NCI-H774 (cell line): ENCODE results near the gene DAD1.

Experiments used
- DNase-seq: peaks from one replicate; lab custom pipeline; 2025; lab: John Stamatoyannopoulos, UW

DAD1 gene

DNA sequence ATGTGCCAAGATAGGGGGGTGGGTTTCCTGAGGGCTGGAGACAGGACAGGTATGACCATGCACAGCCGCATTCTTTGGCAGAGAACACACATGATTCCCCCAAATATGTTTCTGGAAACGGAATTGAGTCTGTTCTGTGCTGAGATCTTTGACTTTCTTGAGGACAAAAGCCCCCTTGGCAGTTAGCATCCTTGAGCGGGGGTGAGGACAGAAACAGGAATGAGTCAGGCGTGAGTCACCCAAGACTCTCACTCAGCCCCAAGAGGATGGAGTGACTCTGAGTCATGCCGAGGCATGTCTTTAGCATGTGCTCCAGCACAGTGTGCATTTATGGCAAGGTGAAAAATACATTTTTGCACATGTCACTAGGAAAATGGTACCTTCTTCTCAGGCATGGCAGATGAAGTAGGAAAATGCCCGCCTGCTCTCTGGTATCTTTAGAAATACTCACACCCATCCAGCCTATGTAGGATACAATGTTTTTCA, 52.1 kb downstream of the DAD1 start:
- DNase-seq = no peak

GRCh38 chr14:22535916-22536315, 53.1 kb downstream of the DAD1 start:
- no peak for DNase-seq

DNA sequence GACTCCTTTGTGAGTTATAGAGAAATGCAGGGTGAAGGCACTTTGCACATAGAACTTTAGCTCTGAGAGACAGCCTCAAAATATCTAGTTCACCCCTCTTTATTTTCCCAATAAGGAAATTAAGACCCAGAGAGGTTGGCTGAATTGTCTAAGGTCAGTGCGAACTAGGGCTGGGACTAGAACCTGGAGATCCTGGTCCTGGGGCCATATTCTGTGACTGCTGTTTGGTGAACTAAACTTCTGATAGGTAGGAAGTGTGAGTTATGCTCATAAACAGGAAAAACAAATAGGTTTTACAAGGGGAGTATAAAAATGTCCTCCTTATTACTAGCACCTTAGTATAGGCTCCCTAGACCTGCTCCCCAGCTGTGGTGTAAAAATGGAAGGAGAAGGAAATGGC, 53.9 kb downstream of the DAD1 start:
- DNase-seq = no peak

GRCh38 chr14:22534547-22534946, 54.5 kb downstream of the DAD1 start:
- no peak for DNase-seq

DNA sequence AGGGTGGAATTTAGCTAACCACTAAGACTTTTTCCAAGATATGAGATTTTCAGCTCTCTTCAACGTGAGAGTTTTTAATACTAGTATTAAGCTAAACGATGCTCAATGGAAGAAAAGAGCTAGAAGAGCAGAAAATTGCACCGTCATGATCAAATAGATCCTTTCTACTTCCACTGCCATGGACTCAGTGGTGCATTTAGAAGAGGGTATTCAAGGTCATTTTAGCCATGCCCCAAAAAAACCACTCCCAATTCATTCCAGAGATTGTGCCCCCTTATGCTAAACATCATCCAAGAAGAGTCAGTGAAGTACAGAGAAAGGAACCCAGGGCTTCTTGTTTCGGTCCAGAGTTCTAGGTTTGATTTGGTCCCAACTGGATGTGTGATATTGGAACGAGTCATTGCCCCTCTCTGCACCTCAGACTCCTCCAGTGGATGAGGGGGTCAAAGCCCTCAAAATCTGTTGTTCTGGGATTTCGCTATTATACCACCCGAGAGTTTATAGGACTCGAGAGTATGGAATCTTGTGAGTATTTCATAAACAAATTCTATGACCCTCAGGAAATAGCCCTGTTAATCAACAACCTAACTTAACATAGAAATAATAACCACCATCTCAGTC, 55.2 kb downstream of the DAD1 start:
- no peak for DNase-seq

DNA sequence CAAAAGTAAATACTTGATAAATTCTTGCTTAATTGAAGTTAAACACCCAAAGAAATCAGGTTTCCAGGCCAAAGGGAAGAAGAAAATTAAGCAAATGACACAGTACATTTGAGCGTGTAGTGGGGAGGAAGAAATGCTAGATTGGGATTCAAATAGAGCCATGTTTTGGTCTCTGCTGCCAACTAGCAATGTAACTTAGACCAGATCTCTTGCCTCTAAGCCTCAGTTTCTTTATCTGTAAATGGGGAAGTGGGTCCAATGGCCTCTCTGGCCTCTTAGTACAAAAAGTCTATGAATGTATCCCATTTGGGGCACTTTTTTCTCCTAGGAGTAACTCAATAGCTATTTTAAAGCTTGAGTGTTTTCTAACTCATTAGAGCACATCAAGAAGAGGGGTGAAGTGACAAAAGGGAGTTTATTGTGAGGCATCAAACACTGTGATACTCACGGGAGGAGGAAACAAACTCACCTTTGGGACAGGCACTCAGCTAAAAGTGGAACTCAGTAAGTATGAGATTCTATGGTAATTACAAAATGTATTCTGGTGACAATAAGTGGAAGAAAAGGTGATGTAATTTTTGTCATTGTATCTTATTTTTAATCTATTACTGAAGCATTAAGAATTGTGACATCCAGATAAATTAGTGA, 55.8 kb downstream of the DAD1 start:
- DNase-seq = no peak

- no peak for DNase-seq
Measured at GRCh38 chr14:22532345-22533056, 56.5 kb downstream of the DAD1 start.

DNA sequence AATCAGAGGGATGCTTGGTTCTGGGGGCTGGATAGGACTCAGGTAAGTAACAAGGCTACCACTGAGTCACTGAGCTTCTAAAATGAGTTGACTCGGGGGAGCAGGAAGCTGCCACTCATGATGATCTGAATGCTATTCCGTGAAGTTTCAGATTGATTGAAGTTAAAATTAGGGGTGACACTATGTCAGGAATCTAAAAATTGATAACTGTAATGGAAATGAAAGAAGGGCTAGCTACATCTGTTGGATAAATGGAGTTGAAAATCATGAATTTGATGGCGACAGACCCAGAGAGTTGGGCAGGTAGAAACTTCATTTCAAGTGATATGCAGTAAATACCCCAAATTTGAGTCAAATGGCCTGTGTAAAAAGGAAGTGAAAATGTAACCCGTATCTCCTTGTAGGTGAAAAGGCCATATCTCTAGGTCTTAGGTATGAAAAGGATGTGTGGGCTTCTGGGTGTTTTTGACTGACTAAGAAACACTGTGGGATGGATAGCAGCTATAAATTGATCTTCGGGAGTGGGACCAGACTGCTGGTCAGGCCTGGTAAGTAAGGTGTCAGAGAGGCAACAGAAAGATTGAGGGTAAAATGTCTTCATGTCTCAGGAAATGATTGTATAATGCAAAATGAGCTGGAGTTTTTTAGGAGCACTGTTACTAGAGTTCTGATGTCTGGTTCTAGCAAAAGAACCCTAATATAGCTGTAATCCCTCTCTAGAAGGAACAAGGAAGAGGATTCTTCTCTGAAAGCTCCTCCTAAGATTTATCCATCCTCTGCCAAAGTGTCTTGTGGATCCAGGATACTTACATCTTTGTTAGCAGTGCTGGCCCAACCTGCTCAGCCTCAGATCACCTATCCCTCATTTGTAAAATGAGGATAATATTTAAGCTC, 57.3 kb downstream of the DAD1 start:
- no peak for DNase-seq

- no peak for DNase-seq
Measured at GRCh38 chr14:22530127-22530526, 58.9 kb downstream of the DAD1 start.

DNA sequence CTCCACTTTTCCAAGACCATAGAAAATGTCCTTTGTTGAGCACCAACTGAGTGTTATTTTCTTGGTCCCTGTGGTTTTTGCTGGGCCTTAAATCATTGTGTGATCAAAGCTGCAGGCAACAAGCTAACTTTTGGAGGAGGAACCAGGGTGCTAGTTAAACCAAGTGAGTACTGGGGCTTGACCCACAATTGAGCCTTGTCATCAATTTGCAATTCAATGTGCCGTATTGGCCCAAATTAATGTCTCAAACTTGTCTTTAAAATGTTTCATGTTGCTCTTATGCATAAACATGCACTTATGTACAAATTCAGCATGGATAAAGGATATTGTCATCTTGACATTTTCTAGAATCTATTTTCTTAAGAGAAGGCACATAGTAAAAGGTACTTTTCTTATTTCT, 62.3 kb downstream of the DAD1 start:
- DNase-seq = no peak

DNA sequence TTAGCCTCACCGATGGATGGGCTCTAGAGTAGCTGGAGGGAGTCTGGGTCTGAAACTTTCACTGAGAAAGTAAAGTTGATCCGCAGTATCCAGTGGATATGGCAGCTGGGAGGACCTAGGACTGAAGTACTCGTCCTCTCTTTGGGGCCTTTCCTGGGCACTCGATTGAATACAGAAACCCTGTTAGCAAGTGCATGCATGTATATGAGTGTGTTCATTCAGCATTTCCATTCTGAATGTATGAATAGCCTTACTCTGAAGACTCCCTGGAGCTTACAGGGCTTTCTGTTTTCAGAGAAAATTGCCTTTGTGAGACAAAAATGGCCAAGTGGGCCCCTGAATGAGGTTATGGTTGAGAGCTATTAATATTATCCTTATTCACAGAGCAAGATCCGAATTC, 62.8 kb downstream of the DAD1 start:
- no peak for DNase-seq

GRCh38 chr14:22524784-22525161, 64.3 kb downstream of the DAD1 start:
- DNase-seq = no peak

GRCh38 chr14:22524115-22524783, 64.8 kb downstream of the DAD1 start:
- DNase-seq = no peak

- no peak for DNase-seq
Measured at GRCh38 chr14:22523283-22523682, 65.7 kb downstream of the DAD1 start.

GRCh38 chr14:22522466-22522957, 66.5 kb downstream of the DAD1 start:
- DNase-seq = no peak

- DNase-seq = no peak
Measured at GRCh38 chr14:22521449-22522239, 67.4 kb downstream of the DAD1 start.

- DNase-seq = no peak
Measured at GRCh38 chr14:22520796-22521195, 68.2 kb downstream of the DAD1 start.

- no peak for DNase-seq
Measured at GRCh38 chr14:22519877-22520685, 68.9 kb downstream of the DAD1 start.

DNA sequence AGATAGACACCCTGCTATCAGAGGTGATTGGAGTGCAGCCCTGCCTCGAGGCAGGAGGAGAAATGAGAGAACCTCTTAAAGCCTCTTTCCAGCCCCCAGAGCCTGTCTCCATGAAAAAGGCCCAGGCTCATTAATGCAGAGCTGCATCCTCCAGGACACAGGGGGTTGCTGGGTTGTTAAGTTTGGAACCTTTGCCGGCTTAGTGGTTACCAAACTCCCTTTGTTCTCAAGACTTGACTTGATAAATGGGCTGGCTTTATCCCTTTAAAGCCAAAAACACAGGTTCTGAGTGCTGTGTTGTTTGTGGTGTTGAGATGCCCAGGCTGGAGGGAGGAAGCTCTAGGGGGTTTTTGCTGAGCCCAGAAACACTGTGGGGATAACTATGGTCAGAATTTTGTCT, 71.0 kb downstream of the DAD1 start:
- no peak for DNase-seq
